HG02588 (cell line): Measurements from ENCODE around the gene CATSPER1.

Experiments used
- ATAC-seq: cut with Tn5 transposase; IDR thresholded peaks from one replicate; pipeline ENCODE4 v1.9.1; 2021; ENCODE audit warnings: mild to moderate bottlenecking, moderate library complexity; ENCODE audit not compliant: unreplicated experiment

CATSPER1 gene

GRCh38 chr11:66026017-66026529 lies at the start of gene CATSPER1:
Gene CATSPER1 (minus strand): TSS chr11:66026479. CDS start chr11:66026379, 100 bp downstream.
- ATAC-seq = no peak

- ATAC-seq = no peak
Observed at GRCh38 chr11:66075273-66075672, 49.0 kb upstream of the CATSPER1 start.

DNA sequence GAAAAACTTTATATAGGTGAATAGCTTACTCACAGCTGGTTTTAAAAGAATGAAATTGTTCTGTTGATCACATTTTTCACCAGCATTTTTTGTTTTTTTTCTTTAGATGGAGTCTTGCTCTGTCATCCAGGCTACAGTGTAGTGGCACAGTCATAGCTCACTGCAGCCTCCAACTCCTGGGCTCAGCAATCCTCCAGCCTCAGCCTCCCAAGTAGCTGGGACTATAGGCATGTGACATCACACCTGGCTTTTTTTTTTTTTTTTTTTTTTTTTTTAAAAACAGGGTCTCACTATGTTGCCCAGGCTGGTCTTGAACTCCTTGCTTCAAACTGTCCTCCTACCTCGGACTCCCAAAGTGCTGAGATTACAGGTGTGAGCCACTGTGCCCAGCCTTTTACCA lies 47.4 kb upstream of the CATSPER1 start:
- ATAC-seq = no peak

- no peak for ATAC-seq
Observed at GRCh38 chr11:66072518-66072917, 46.2 kb upstream of the CATSPER1 start.

GRCh38 chr11:66072081-66072480 lies 45.8 kb upstream of the CATSPER1 start:
- no peak for ATAC-seq

DNA sequence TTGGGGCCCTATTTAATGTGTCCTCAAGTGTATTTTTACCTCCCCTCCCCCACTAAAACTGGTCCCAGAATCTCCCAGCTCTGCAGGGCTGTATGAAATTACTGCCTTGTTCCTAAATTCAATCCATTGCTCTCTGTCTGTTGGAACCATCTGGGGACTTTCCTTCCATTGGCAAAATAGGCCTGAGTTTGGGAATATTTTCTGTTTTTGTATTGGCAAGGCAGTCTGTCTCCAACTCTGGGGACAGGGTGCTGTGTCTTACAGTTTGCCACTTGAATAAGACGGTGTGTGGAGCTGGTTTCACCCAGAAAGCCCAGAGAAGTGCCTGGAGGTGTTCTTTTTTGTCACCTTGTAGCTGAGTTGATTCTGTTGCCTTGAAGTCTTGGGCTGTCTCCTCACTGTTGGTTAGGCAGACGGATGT lies 45.1 kb upstream of the CATSPER1 start:
- ATAC-seq = no peak

- peak; percentile 19 for ATAC-seq
Observed at GRCh38 chr11:66070604-66071380, 44.5 kb upstream of the CATSPER1 start.

GRCh38 chr11:66069715-66070603 lies 43.7 kb upstream of the CATSPER1 start, which contains the start of gene PACS1:
Gene PACS1 (plus strand): TSS chr11:66070272. CDS start chr11:66070487, 215 bp downstream.
- peak; percentile 54 for ATAC-seq

DNA sequence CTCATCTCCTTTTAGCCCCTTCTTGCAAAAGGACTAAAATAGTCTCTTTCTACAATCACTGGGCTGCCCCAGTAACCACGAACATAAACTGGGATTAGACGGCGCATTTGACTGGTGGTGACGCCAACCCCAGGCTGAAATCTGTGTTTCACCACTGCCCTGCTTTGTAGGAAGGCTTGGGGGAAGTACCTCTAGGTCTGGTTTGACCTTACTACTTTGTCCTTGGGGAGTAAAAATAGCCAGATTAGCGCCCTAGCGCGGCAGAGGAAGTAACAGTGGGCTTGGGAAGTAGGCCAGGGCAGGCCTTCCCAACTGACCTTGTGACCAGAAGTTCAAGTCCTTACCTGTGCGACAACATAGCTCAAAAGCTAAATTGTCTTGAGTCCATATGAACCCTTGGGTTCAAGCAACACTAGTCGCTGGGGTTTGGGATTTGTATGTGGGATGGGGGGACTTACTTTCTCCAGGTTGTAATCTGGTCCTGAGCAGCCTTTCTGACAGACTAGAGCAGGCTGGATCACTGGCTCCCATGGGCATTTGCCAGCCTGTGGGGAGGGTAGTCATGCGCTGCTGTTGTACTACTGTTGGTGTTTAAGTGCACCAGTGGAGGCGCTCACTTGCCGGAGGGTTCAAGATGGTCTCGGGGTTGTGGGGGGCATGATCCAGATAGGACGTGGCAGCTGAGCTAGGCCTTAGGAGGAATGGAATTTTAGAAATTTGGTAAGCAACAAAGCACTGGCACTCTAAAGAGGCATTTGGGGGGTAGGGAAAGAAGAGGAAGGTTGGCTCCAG lies 42.8 kb upstream of the CATSPER1 start:
- ATAC-seq = peak; percentile 2

- ATAC-seq = no peak
Observed at GRCh38 chr11:66068154-66068821, 42.0 kb upstream of the CATSPER1 start.

DNA sequence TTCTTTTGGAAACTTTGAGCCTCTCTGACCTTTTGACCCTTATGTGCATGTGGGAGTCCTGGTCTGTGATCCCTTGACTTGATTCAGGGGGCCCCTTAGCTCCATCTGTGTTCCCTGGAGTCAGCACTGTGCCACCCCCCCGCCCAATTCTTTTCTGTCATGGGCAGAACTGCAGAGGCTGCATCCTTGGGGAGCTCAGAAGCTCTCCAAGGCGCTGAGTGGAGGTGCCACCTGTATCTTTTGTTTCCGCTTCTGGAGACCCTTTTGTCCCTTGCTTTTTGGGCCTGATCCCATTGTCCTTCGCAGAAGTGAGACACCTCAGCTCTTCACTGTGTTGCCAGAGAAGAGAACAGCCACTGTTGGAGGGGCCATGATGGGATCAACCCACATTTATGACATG lies 41.4 kb upstream of the CATSPER1 start:
- no peak for ATAC-seq

DNA sequence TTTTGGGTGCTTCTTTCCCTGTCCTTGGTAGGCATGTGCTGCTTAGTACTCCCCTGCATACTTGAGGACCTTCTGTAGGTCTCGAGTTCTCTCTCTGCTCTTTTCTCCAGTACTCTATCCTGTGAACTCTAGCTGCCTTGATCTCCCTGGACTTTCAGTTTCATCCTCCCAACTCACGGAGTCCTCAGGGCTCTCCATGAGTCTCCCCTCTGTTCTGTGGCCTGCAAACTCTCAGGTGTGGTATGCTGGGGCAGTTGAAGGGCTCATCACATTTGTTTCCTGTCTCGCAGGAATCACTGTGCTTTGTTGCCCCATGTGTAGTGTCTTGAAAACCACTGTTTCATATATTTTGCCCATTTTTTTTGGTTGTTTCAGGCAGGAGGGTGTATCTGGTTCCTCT lies 40.5 kb upstream of the CATSPER1 start:
- ATAC-seq = no peak

DNA sequence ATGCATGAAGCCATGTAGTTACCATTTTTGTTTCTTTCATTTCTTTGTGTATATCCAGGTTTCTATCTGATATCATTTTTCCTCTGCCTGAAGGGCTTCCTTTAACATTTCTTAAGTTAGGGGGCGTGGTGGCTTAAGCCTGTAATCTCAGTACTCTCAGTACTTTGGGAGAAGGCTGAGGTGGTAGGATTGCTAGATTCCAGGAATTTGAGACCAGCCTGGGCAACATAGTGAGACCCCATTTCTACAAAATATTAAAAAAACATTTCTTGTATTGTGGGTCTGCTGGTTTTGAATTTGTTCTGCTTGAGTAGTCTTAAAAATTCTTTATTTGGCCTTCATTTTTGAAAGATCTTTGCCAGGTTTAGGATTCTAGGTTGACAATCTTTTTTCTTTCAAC lies 38.3 kb upstream of the CATSPER1 start:
- ATAC-seq = no peak

- no peak for ATAC-seq
Observed at GRCh38 chr11:66063900-66064299, 37.6 kb upstream of the CATSPER1 start.

- no peak for ATAC-seq
Observed at GRCh38 chr11:66062408-66062807, 36.1 kb upstream of the CATSPER1 start.

DNA sequence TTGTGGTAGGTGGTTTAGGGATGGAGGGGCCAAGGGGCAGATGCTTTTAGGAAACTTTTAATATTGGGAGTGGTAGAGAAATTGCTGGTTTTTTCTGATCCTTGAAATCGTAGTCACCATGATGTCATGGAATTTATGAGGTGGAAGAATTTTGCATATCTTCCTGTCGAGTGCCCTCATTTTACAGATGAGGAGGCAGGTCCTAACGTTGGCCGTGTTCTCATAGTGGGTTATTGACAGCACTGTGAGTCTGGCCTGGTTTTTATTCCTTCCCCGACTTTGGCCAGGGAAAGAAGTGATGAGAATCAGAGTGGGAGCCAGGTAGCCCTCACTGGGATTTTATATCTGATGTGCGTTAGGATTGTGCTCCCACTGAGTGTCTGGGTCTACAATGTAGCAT lies 35.0 kb upstream of the CATSPER1 start:
- no peak for ATAC-seq

DNA sequence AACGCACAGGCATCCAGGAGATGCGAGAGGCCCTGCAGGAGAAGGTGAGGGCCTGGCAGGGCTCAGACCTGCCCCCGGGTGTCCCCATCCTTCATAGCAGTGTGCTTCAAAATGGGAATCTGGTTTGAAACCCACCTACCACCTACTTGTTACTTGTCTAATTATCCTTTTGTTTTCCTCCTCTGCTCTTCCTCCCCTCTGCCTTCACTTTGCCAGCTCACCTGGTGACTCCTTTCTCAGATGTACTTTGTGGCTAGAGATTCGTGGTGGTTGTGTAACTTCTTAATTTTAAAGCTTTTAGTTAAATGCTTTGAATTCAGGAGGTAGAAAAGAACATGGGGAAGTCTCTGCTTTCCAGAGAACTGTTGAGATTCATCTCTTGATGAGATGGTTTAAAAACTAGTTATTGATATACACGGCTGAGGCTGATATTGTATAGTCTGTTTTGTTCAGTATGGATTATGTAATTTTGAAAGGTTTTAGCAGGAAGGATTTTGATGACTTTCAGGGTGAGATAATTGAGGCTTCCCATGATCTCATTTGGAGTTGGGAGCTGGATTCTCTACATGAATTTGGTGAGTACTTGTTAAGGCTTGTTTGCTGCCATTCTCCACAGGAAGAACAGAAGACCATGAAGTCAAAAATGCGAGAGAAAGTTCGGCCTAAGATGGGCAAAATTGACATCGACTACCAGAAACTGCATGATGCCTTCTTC lies 33.8 kb upstream of the CATSPER1 start:
- ATAC-seq = no peak

- ATAC-seq = no peak
Observed at GRCh38 chr11:66056501-66056900, 30.2 kb upstream of the CATSPER1 start.

- ATAC-seq = no peak
Observed at GRCh38 chr11:66055021-66055420, 28.7 kb upstream of the CATSPER1 start.

DNA sequence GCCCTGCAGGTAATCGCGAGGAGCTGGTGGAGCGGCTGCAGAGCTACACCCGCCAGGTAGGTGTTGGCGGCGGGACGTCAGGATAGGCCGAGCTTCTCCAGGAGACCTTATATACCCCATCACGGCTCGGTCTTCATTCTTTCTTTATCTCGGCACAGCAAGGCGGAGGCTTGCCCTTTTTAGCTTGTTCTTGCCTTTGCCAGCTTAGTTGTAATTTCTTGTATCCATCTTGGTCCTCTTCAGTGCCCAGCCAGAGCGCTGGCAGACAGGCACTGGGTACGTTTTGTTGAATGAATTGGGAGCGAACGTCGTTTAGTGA lies 26.3 kb upstream of the CATSPER1 start:
- ATAC-seq = no peak
